ENCODE results near the gene JUN. TPM values are rescaled to one million over a fixed set of nuclear protein-coding genes. Genes with fewer than 3 reads are reported as not detected.

JUN gene
- total RNA-seq, 1 donor from 2014 or later, result 90.0 TPM

DNA sequence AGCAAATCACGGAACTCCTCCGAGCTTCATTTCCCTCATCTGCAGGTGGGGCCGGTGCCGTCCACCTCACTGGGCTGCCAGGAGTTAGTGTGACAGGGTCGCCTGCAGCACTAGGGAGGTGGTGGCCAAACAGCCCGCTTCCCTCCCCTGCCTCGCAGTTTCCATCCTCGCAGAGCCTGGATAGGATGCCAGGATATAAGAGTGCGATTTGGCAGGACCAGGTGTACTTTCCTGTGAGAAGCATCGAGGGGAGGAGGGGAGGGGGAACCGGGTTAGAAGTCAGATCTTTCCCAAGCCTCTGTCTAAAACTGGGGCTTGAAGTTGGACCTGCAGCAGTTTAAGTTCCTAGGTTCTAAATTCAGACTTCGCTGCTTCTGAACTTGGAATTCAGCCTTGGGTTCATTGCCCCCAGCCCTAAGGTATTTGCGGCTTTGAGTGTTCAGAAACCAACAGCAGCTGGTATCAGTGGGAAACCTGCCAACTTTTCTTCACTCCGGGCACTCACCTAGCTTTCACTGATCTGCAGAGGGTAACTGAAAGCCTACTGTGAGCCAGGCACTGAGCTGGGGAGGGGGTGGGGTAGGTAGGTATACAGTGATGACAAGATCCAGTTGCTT lies 1.7 kb upstream of the JUN start:
- peaks cover 9% of the 10 kb centered on the region for H3K36me3 ChIP-seq (ENCODE audit: control insufficient read depth, insufficient read depth, low read length)
- TF ChIP-seq CTCF (IDR thresholded peaks at IDR 0.05; ENCODE audit: insufficient read depth, low read length, severe bottlenecking), result no peak
- FAIRE-seq (no peak), DNase-seq (ENCODE audit: low read depth) (peak; percentile 86)
- no peaks in the 10 kb centered on the region for H3K27me3 ChIP-seq (ENCODE audit: control insufficient read depth, insufficient read depth, low read length)
- H3K4me3 ChIP-seq (ENCODE audit: low read depth, low read length), result peak overlapping the region; percentile 72

DNA sequence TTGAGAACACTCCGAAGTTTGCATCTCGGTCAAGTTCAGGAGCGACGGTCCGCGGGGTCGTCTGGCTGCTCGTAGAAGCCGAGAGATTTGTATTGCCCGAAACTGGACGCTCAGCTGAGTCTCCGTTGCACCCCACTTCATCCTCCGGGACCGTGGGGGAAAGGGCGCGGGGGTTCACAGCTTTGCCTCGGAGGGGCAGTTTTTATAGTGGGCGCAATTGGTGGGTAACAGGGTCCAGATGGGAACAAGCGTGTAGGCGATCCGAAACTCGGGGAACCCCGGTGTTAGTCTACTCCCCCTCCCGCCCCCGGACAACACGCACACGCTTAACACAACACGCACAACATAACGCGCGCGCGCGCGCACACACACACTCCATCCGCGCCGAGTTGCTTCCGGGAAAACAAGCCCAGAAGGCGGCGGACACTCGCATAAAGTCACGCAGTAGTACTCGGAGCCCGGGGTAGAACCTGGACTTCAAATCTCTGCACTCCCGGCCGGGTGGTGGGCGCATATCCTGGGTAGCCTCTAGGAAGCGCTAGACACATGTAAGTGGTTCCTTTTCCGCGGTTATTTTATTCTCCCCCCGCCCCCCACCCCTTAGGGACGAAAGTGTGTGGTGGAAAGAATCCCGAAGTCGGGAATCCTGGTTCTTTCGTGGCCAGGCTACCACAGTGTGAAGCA lies 1.1 kb upstream of the JUN start:
- TF ChIP-seq CTCF (IDR thresholded peaks at IDR 0.05; ENCODE audit: insufficient read depth, low read length, severe bottlenecking), result peak; percentile 81
- Histone ChIP-seq H3K36me3 (ENCODE audit: control insufficient read depth, insufficient read depth, low read length) (peaks cover 9% of the 10 kb centered on the region), H3K4me3 (ENCODE audit: low read depth, low read length) (peak overlapping the region; percentile 72), H3K27me3 (ENCODE audit: control insufficient read depth, insufficient read depth, low read length) (no peaks in the 10 kb centered on the region)
- DNase-seq (ENCODE audit: low read depth), result peak; percentile 80
- no peak for FAIRE-seq

DNA sequence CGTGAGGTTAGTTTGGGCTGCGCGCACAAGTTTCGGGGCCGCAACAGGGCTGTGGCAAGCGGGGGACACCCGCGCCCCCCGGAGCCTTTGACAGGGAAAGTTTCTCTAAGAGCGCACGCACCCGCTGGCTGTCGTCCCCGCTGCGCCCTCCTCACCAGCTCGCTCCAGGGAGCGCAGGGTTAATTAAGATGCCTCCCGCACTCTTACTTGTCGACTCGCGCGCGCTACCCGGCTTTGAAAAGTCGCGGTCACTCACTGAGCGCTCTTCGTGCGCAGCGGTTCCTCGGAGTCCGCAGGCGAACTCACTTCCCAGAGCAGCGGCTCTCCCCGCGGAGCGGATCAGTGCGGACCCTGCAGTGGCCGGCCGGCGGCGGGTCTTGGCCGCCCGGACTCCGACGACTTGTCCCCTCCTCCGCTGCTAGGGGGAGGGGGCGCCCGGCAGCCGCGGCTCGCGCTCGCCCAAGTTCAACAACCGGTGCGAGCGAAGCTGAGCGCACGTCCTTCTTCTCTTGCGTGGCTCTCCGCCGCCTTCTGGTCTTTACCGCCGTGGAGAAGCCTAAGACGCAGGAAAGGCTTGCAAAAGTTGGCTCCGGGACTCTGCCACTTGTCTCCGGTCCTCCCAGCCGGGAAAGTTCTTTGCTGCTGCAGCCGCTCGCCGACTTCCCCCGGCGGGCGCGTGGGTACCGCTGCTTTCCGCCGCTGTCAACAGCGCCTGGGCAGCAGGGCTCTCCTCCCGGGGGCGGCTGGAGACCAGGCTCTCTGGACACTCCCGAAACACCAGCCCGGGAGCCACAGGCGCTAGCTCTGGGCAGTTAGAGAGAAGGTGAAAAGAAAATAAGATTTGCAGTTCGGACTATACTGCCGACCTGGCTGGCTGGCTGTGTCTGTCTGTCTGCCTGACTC lies 506 bp downstream of the JUN start:
- no peak for TF ChIP-seq CTCF (IDR thresholded peaks at IDR 0.05; ENCODE audit: insufficient read depth, low read length, severe bottlenecking)
- no peaks in the 10 kb centered on the region for H3K27me3 ChIP-seq (ENCODE audit: control insufficient read depth, insufficient read depth, low read length)
- no peak for DNase-seq (ENCODE audit: low read depth)
- peaks cover 9% of the 10 kb centered on the region for H3K36me3 ChIP-seq (ENCODE audit: control insufficient read depth, insufficient read depth, low read length)
- H3K4me3 ChIP-seq (ENCODE audit: low read depth, low read length), result peak overlapping the region; percentile 79
- no peak for FAIRE-seq

- FAIRE-seq (no peak), DNase-seq (ENCODE audit: low read depth) (no peak)
- H3K36me3 ChIP-seq (ENCODE audit: control insufficient read depth, insufficient read depth, low read length), result peaks cover 9% of the 10 kb centered on the region
- H3K4me3 ChIP-seq (ENCODE audit: low read depth, low read length), result peak overlapping the region; percentile 79
- H3K27me3 ChIP-seq (ENCODE audit: control insufficient read depth, insufficient read depth, low read length), result no peaks in the 10 kb centered on the region
- TF ChIP-seq CTCF (IDR thresholded peaks at IDR 0.05; ENCODE audit: insufficient read depth, low read length, severe bottlenecking), result peak; percentile 8
These were observed 1.4 kb downstream of the JUN start for GRCh38 chr1:58782178-58783089.

DNA sequence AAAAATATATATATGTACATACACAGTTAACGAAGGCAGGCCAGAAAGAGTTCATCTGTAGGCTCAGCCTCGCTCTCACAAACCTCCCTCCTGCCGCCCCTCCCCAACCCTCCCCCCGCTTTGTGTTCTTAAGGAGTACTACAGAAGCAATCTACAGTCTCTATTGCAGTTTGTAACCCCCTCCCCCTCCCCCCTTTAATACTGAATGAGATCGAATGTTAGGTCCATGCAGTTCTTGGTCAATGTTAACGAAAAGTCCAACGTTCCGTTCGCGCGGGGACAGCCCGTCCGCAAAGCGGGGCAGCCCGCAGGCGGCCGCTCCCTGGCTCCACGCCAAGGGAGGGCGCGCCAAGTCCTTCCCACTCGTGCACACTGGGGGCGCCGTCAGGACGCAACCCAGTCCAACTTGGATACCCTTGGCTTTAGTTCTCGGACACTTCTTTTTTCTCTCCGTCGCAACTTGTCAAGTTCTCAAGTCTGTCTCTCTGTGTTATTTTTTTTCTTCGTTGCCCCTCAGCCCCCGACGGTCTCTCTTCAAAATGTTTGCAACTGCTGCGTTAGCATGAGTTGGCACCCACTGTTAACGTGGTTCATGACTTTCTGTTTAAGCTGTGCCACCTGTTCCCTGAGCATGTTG lies 2.2 kb downstream of the JUN start:
- DNase-seq (ENCODE audit: low read depth) (no peak), FAIRE-seq (no peak)
- Histone ChIP-seq H3K36me3 (ENCODE audit: control insufficient read depth, insufficient read depth, low read length) (peaks cover 9% of the 10 kb centered on the region), H3K4me3 (ENCODE audit: low read depth, low read length) (peak overlapping the region; percentile 79), H3K27me3 (ENCODE audit: control insufficient read depth, insufficient read depth, low read length) (no peaks in the 10 kb centered on the region)
- peak; percentile 52 for TF ChIP-seq CTCF (IDR thresholded peaks at IDR 0.05; ENCODE audit: insufficient read depth, low read length, severe bottlenecking)

Measured in bronchial epithelial cell (primary cell).